SK-N-SH (cell line): ENCODE results near the gene NFIX. TPM values are rescaled to one million over a fixed set of nuclear protein-coding genes. Genes with fewer than 3 reads are reported as not detected.
A peak's percentile ranks its signal among the peaks of the same experiment; 100 is the strongest.

Experiments used
- CTCF ChIA-PET: fragments of 300-600, 350-600 bp; formaldehyde crosslinking; extraction: SDS; loops from one replicate; lab custom pipeline; 2021; lab: Yijun Ruan, JAX
- POLR2A ChIA-PET: fragments of 350-600 bp; sonication (Branson Sonifier 250); formaldehyde crosslinking; extraction: SDS; loops from one replicate; lab custom pipeline; 2020; ENCODE audit warnings: antibody characterized with exemption, inconsistent platforms; lab: Yijun Ruan, JAX
- DNase-seq: peaks from one replicate; pipeline ENCODE4 v3.0.0; 2012
- H2AFZ ChIP-seq: fragments of 200-600 bp; sonication (generic); 2 replicates; pipeline ENCODE4 v1.8.1; 2016; ENCODE audit warnings: antibody characterized with exemption, mild to moderate bottlenecking, low read depth
- H3F3A ChIP-seq: fragments of 200-600 bp; sonication (generic); replicated peaks from 2 replicates; pipeline ENCODE3; 2016; ENCODE audit warnings: antibody characterized with exemption, mild to moderate bottlenecking; ENCODE audit not compliant: insufficient read depth
- H3K27ac ChIP-seq, 2 experiments: fragments of 200-500 bp in 1 of 2; fragments of 200-600 bp in 1 of 2; sonication (Bioruptor generic) in 1 of 2; sonication (generic), shearing (Covaris generic) in 1 of 2; 2 replicates each; pipeline versions ENCODE4 v1.5.1 to v1.6.1; 2014 to 2016; ENCODE audit warnings: low read depth in 2 of 2, inconsistent platforms in 1 of 2, low read length in 1 of 2, mild to moderate bottlenecking in 1 of 2, mixed read lengths in 1 of 2
- H3K27me3 ChIP-seq: fragments of 200-600 bp; sonication (generic), shearing (Covaris generic); 2 replicates; pipeline ENCODE4 v1.6.1; 2016; ENCODE audit warnings: mixed run types; ENCODE audit not compliant: insufficient read depth
- H3K36me3 ChIP-seq, 2 experiments: fragments of 200-500 bp in 1 of 2; fragments of 200-600 bp in 1 of 2; sonication (Bioruptor generic) in 1 of 2; sonication (generic) in 1 of 2; replicated peaks in 1 of 2; 2 replicates each; pipeline versions ENCODE3 to v1.5.1; 2014 to 2016; ENCODE audit warnings: low read length in 1 of 2, mild to moderate bottlenecking in 1 of 2; ENCODE audit not compliant: insufficient read depth in 2 of 2, control insufficient read depth in 1 of 2
- H3K4me1 ChIP-seq, 2 experiments: fragments of 200-500 bp in 1 of 2; fragments of 200-600 bp in 1 of 2; sonication (Bioruptor generic) in 1 of 2; sonication (generic), shearing (Covaris generic) in 1 of 2; 2 replicates each; pipeline versions ENCODE4 v1.5.1 to v1.6.1; 2014 to 2016; ENCODE audit warnings: low read depth in 1 of 2, low read length in 1 of 2, mixed run types in 1 of 2; ENCODE audit not compliant: insufficient read depth in 2 of 2, control insufficient read depth in 1 of 2
- H3K4me2 ChIP-seq: fragments of 200-600 bp; sonication (generic), shearing (Covaris generic); 2 replicates; pipeline ENCODE4 v1.6.1; 2017; ENCODE audit warnings: mixed run types
- H3K4me3 ChIP-seq, 2 experiments: fragments of 200-500 bp in 1 of 2; fragments of 200-600 bp in 1 of 2; sonication (Bioruptor generic) in 1 of 2; sonication (generic), shearing (Covaris generic) in 1 of 2; 2 replicates each; pipeline versions ENCODE4 v1.5.1 to v1.8.1; 2014 to 2016; ENCODE audit warnings: low read depth in 2 of 2, inconsistent platforms in 1 of 2, low read length in 1 of 2, mild to moderate bottlenecking in 1 of 2, mixed read lengths in 1 of 2, moderate library complexity in 1 of 2
- H3K79me2 ChIP-seq: fragments of 200-600 bp; sonication (generic); 2 replicates; pipeline ENCODE4 v1.8.1; 2017; ENCODE audit warnings: mild to moderate bottlenecking; ENCODE audit not compliant: insufficient read depth
- H3K9ac ChIP-seq: fragments of 200-600 bp; sonication (generic); 2 replicates; pipeline ENCODE4 v1.6.1; 2017; ENCODE audit warnings: mixed run types
- H3K9me2 ChIP-seq: fragments of 200-600 bp; sonication (generic); 2 replicates; pipeline ENCODE4 v1.6.1; 2017; ENCODE audit warnings: mixed run types
- H3K9me3 ChIP-seq: fragments of 200-600 bp; sonication (generic); 2 replicates; pipeline ENCODE4 v1.6.1; 2017; ENCODE audit warnings: mixed run types, mild to moderate bottlenecking, moderate library complexity
- H4K20me1 ChIP-seq: fragments of 200-600 bp; sonication (generic); 2 replicates; pipeline ENCODE4 v1.6.1; 2017; ENCODE audit warnings: mild to moderate bottlenecking, mixed run types; ENCODE audit not compliant: insufficient read depth
- FOSL2 ChIP-seq: IDR thresholded peaks from 2 replicates; pipeline ENCODE4 v1.4.0; 2012; ENCODE audit warnings: low read depth, mild to moderate bottlenecking, moderate library complexity, borderline replicate concordance
- MXI1 ChIP-seq: IDR thresholded peaks from 2 replicates; pipeline ENCODE4 v1.6.1; 2012; ENCODE audit warnings: mild to moderate bottlenecking, low read depth, low read length, improper control_type of control experiment
- NRF1 ChIP-seq: IDR thresholded peaks from 2 replicates; pipeline ENCODE4 v1.6.1; 2012; ENCODE audit warnings: low read depth, mild to moderate bottlenecking, low read length
- POLR2AphosphoS5 ChIP-seq: IDR thresholded peaks from 2 replicates; pipeline ENCODE4 v1.6.1; 2012; ENCODE audit warnings: low read depth, low read length
- RAD21 ChIP-seq: IDR thresholded peaks from 2 replicates; pipeline ENCODE4 v1.6.1; 2012; ENCODE audit warnings: mild to moderate bottlenecking, low read length
- TAF1 ChIP-seq: IDR thresholded peaks from 2 replicates; pipeline ENCODE4 v1.6.1; 2012; ENCODE audit warnings: low read depth, mild to moderate bottlenecking, low read length, moderate library complexity, borderline replicate concordance
- TEAD4 ChIP-seq: IDR thresholded peaks from 2 replicates; pipeline ENCODE4 v1.4.0; 2012; ENCODE audit warnings: mild to moderate bottlenecking, borderline replicate concordance; ENCODE audit not compliant: insufficient read depth
- WGBS: methylation state at CpG from one replicate; pipeline ENCODE4 v1.1.6; 2017; ENCODE audit warnings: low lambda C conversion rate; 5-methylcytosine and 5-hydroxymethylcytosine counted together
- polyA plus RNA-seq, 3 experiments: library from polyadenylated mRNA; depleted of rRNA; stranded (reverse); fragments of >200 nt; gene quantifications; 2 replicates each; pipeline ENCODE4 v1.2.3, GENCODE V29; 2012
- TF ChIP-seq, protein P1 (sequence below): fragments of 150-350 bp; IDR thresholded peaks from 2 replicates; pipeline ENCODE4 v1.6.1; 2016; ENCODE audit warnings: mild to moderate bottlenecking, low read depth, low read length
- TF ChIP-seq, protein P2 (sequence below): IDR thresholded peaks from 2 replicates; pipeline ENCODE4 v1.4.0; 2012; ENCODE audit warnings: low read depth, borderline replicate concordance
- TF ChIP-seq, protein P3 (sequence below): IDR thresholded peaks from 2 replicates; pipeline ENCODE4 v1.4.0; 2012; ENCODE audit warnings: low read depth
- TF ChIP-seq, protein P4 (sequence below): IDR thresholded peaks from 2 replicates; pipeline ENCODE4 v1.6.1; 2012; ENCODE audit warnings: mild to moderate bottlenecking, low read depth, low read length, moderate library complexity

Gene NFIX
- polyA plus RNA-seq, 1 of the 3 experiments (the other 2 are of a cell fraction), result 14.8 TPM

DNA sequence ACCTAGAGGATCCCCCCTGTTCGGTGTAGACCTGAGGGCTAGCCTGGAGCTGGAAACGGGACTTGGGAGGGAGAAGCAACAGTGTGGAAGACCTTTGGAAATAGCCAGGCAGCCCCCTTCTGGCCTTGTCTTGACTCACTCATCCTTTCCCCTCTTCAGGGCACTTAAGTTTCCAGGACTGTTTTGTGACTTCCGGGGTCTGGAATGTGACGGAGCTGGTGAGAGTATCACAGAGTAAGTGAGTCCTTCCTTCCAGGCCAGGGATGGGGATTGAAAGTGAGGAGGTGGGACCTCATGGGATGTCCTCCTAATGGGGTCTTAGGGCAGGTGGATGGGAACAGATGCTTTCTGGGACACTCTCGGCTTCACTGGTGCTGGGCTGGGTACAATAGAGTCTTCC is 78.0 kb downstream of the NFIX start (continued):
- TF ChIP-seq, protein P1, sequence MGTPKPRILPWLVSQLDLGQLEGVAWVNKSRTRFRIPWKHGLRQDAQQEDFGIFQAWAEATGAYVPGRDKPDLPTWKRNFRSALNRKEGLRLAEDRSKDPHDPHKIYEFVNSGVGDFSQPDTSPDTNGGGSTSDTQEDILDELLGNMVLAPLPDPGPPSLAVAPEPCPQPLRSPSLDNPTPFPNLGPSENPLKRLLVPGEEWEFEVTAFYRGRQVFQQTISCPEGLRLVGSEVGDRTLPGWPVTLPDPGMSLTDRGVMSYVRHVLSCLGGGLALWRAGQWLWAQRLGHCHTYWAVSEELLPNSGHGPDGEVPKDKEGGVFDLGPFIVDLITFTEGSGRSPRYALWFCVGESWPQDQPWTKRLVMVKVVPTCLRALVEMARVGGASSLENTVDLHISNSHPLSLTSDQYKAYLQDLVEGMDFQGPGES, result no peak

DNA sequence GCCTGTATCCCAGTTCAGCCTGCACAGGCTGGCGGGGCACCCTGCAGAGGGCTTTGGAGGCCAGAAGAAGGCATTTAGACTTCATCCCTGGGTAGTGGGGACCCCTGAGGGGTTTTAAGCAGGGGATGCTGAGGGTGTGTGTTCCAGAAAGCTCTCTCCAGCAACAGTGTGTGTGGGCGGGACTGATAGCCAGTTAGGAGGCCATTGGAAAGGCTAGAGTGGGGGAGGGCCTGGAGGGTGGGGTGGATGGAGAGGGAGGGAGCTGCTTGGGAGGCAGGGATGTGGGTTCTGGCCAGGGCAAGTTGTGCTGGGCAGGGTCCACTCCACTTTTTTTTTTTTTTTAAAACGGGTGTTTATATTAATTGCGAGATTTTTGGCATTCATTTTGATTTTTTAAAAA is 79.1 kb downstream of the NFIX start:
- no peaks in the 10 kb centered on the region for H3K27me3 ChIP-seq
- H4K20me1 ChIP-seq, result no peaks in the 10 kb centered on the region
- H3K9ac ChIP-seq, result no peak overlapping the region
- H3F3A ChIP-seq, result no peaks in the 10 kb centered on the region
- peaks cover 6 to 76% of the 10 kb centered on the region in 2 experiments; a peak in 3 of 4 replicates for H3K4me1 ChIP-seq
- H3K4me3 ChIP-seq, result no peak overlapping the region
- H2AFZ ChIP-seq, result no peak overlapping the region
- CTCF ChIA-PET, result interaction anchor here (0.7 to 35.2 kb wide), 6 partner anchors 10 to 109 kb away, joined by 3 to 506 read pairs (median 7); no protein-coding TSS in a partner anchor
- H3K9me3 ChIP-seq, result no peaks in the 10 kb centered on the region
- DNase-seq, result no peak
- no peaks in the 10 kb centered on the region for H3K9me2 ChIP-seq
- H3K4me2 ChIP-seq, result no peak overlapping the region
- H3K79me2 ChIP-seq, result no peaks in the 10 kb centered on the region
- WGBS, result 84% methylated on average over 4 of the region's 4 CpGs
- TF ChIP-seq MXI1, result no peak
- TF ChIP-seq POLR2AphosphoS5, result no peak
- TF ChIP-seq, protein P2, sequence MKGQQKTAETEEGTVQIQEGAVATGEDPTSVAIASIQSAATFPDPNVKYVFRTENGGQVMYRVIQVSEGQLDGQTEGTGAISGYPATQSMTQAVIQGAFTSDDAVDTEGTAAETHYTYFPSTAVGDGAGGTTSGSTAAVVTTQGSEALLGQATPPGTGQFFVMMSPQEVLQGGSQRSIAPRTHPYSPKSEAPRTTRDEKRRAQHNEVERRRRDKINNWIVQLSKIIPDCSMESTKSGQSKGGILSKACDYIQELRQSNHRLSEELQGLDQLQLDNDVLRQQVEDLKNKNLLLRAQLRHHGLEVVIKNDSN, result no peak
- TF ChIP-seq FOSL2, result no peak
- TF ChIP-seq RAD21, result no peak
- no peak overlapping the region; a peak in 1 of 4 replicates for H3K27ac ChIP-seq
- peaks cover 3 to 24% of the 10 kb centered on the region in 2 experiments for H3K36me3 ChIP-seq
- POLR2A ChIA-PET, result interaction anchor here (0.7 kb wide), 1 partner anchor 89 kb away, joined by 3 read pairs; no protein-coding TSS in a partner anchor

DNA sequence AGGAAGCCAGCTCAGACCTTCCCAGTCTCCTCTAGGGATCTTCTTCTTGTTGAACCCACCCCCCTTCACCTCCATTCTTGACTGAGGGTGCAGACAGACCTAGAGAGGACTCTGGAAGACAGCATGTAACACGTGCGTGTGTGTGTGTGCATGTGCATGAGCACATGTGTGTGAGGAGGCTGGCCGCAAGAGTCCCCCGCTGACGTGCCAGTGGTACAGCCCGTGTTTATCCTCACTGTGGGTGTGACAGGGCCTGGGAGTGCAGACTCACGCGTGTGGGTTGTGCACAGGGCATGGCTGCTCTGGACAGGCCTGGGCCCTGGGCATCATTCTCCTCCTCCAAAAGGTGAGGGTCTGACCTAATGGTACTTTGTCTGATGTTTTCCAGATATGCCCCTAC is 81.0 kb downstream of the NFIX start:
- DNase-seq, result no peak
- no peaks in the 10 kb centered on the region for H4K20me1 ChIP-seq
- no peak for TF ChIP-seq TAF1
- TF ChIP-seq, protein P3, sequence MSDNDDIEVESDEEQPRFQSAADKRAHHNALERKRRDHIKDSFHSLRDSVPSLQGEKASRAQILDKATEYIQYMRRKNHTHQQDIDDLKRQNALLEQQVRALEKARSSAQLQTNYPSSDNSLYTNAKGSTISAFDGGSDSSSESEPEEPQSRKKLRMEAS, result no peak
- no peak for TF ChIP-seq TEAD4
- TF ChIP-seq, protein P4, sequence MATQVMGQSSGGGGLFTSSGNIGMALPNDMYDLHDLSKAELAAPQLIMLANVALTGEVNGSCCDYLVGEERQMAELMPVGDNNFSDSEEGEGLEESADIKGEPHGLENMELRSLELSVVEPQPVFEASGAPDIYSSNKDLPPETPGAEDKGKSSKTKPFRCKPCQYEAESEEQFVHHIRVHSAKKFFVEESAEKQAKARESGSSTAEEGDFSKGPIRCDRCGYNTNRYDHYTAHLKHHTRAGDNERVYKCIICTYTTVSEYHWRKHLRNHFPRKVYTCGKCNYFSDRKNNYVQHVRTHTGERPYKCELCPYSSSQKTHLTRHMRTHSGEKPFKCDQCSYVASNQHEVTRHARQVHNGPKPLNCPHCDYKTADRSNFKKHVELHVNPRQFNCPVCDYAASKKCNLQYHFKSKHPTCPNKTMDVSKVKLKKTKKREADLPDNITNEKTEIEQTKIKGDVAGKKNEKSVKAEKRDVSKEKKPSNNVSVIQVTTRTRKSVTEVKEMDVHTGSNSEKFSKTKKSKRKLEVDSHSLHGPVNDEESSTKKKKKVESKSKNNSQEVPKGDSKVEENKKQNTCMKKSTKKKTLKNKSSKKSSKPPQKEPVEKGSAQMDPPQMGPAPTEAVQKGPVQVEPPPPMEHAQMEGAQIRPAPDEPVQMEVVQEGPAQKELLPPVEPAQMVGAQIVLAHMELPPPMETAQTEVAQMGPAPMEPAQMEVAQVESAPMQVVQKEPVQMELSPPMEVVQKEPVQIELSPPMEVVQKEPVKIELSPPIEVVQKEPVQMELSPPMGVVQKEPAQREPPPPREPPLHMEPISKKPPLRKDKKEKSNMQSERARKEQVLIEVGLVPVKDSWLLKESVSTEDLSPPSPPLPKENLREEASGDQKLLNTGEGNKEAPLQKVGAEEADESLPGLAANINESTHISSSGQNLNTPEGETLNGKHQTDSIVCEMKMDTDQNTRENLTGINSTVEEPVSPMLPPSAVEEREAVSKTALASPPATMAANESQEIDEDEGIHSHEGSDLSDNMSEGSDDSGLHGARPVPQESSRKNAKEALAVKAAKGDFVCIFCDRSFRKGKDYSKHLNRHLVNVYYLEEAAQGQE, result no peak
- no peak for TF ChIP-seq POLR2AphosphoS5
- TF ChIP-seq NRF1, result no peak
- H3F3A ChIP-seq, result no peaks in the 10 kb centered on the region
- H3K79me2 ChIP-seq, result no peaks in the 10 kb centered on the region
- H3K27ac ChIP-seq, result peak overlapping the region in 1 of 2 experiments; percentile 91; a peak in 2 of 4 replicates
- no peaks in the 10 kb centered on the region for H3K9me2 ChIP-seq
- CTCF ChIA-PET, result interaction anchor here (0.9 to 35.2 kb wide), 5 partner anchors 16 to 111 kb away, joined by 3 to 506 read pairs (median 26); no protein-coding TSS in a partner anchor
- peaks cover 10 to 62% of the 10 kb centered on the region in 2 experiments; a peak in 3 of 4 replicates for H3K4me1 ChIP-seq
- no peak overlapping the region for H3K4me3 ChIP-seq
- POLR2A ChIA-PET, result interaction anchor here (1.0 to 2.4 kb wide), 2 partner anchors 21 to 107 kb away, joined by 3 to 9 read pairs; partner anchors contain the start of gene DAND5
- H3K9me3 ChIP-seq, result no peaks in the 10 kb centered on the region
- WGBS, result 95% methylated on average over 4 of the region's 8 CpGs
- no peak overlapping the region for H3K4me2 ChIP-seq
- H3K36me3 ChIP-seq, result peaks cover 13 to 24% of the 10 kb centered on the region in 2 experiments
- H3K9ac ChIP-seq, result no peak overlapping the region
- H2AFZ ChIP-seq, result no peak overlapping the region
- no peaks in the 10 kb centered on the region for H3K27me3 ChIP-seq
